Hepatocyte (in vitro differentiated cells): ENCODE results near the gene DBN1.

Experiments used
- CTCF ChIP-seq: fragments of 200-600 bp; sonication (generic); IDR thresholded peaks from 2 replicates; pipeline ENCODE4 v1.5.1; 2016; ENCODE audit warnings: antibody characterized with exemption, mild to moderate bottlenecking; ENCODE audit not compliant: poor library complexity
- EZH2 ChIP-seq: fragments of 200-600 bp; sonication (generic); IDR thresholded peaks from 2 replicates; pipeline ENCODE4 v1.6.1; 2016; ENCODE audit warnings: antibody characterized with exemption, mild to moderate bottlenecking, borderline replicate concordance
- EZH2phosphoT487 ChIP-seq: fragments of 200-600 bp; sonication (generic); IDR thresholded peaks from one replicate; pipeline ENCODE4 v1.6.1; 2018; ENCODE audit warnings: antibody characterized with exemption, mild to moderate bottlenecking, low read depth, moderate library complexity; ENCODE audit not compliant: unreplicated experiment, severe bottlenecking

- no peak for TF ChIP-seq CTCF
- TF ChIP-seq EZH2: no peak
- TF ChIP-seq EZH2phosphoT487: no peak
Measured at GRCh38 chr5:177492841-177493240, 19.4 kb upstream of the DBN1 start.
